ENCODE measurements around the gene LMO2.

The LMO2 gene

GRCh38 chr11:33889821-33890378 is 2.0 kb downstream of the LMO2 start:
- no peak overlapping the region for H3K4me3 ChIP-seq (ENCODE audit: low read length)
- TF ChIP-seq CTCF (conservative IDR thresholded peaks at IDR 0.05; ENCODE audit: low read length), result no peak
- no peak for DNase-seq (ENCODE audit: low read depth)

- no peak for TF ChIP-seq CTCF (conservative IDR thresholded peaks at IDR 0.05; ENCODE audit: low read length)
- DNase-seq (ENCODE audit: low read depth), result no peak
- no peak overlapping the region for H3K4me3 ChIP-seq (ENCODE audit: low read length)
Measured at GRCh38 chr11:33889296-33889695, 2.6 kb downstream of the LMO2 start.

- no peak overlapping the region for H3K4me3 ChIP-seq (ENCODE audit: low read length)
- DNase-seq (ENCODE audit: low read depth), result no peak
Measured at GRCh38 chr11:33887886-33888285, 4.0 kb downstream of the LMO2 start.

GRCh38 chr11:33885338-33886005 is 6.4 kb downstream of the LMO2 start:
- no peak for DNase-seq (ENCODE audit: low read depth)
- no peak overlapping the region for H3K4me3 ChIP-seq (ENCODE audit: low read length)
- TF ChIP-seq CTCF (conservative IDR thresholded peaks at IDR 0.05; ENCODE audit: low read length), result no peak

More at GRCh38 chr11:33887886-33888285, 4.0 kb downstream of the LMO2 start:
- TF ChIP-seq CTCF (conservative IDR thresholded peaks at IDR 0.05; ENCODE audit: low read length), result no peak

GRCh38 chr11:33884601-33885000 is 7.3 kb downstream of the LMO2 start:
- no peak for TF ChIP-seq CTCF (conservative IDR thresholded peaks at IDR 0.05; ENCODE audit: low read length)
- no peak for DNase-seq (ENCODE audit: low read depth)
- H3K4me3 ChIP-seq (ENCODE audit: low read length), result no peak overlapping the region

- TF ChIP-seq CTCF (conservative IDR thresholded peaks at IDR 0.05; ENCODE audit: low read length), result no peak
- no peak overlapping the region for H3K4me3 ChIP-seq (ENCODE audit: low read length)
- DNase-seq (ENCODE audit: low read depth), result no peak
Measured at GRCh38 chr11:33884035-33884434, 7.8 kb downstream of the LMO2 start.

All from AG10803 (cell line).